Peyer's patch (tissue), 4 donors: ENCODE measurements around the gene OLFML1. TPM values are rescaled to one million over a fixed set of nuclear protein-coding genes. Genes with fewer than 3 reads are reported as not detected.

Experiments used
- DNase-seq, 3 donors: peaks; one replicate each; pipeline ENCODE4 v3.0.0-alpha.2; 2017 to 2019
- H3K27ac ChIP-seq, 4 donors: fragments of 200-600 bp; sonication (generic); one replicate each; pipeline ENCODE4 v1.5.1; 2016 to 2019
- H3K27me3 ChIP-seq, 2 donors: fragments of 200-600 bp; sonication (generic); one replicate each; pipeline ENCODE4 v1.5.1; 2019
- H3K36me3 ChIP-seq, 3 donors: fragments of 200-600 bp; sonication (generic); one replicate each; pipeline ENCODE4 v1.5.1; 2016 to 2019
- H3K4me1 ChIP-seq, 4 donors: fragments of 200-600 bp; sonication (generic); one replicate each; pipeline ENCODE4 v1.5.1; 2016 to 2019
- H3K4me3 ChIP-seq, 4 donors: fragments of 200-600 bp; sonication (generic); 1 replicate in 3 of 4; 2 replicates in 1 of 4; pipeline ENCODE4 v1.5.1; 2016 to 2019; ENCODE audit warnings: mild to moderate bottlenecking in 1 of 4
- H3K9me3 ChIP-seq, 4 donors: fragments of 200-600 bp; sonication (generic); one replicate each; pipeline ENCODE4 v1.5.1; 2016 to 2019; ENCODE audit warnings: mild to moderate bottlenecking in 1 of 4
- POLR2A ChIP-seq, 2 donors: fragments of 450-650 bp; IDR thresholded peaks; one replicate each; pipeline ENCODE4 v1.5.1; 2017; ENCODE audit warnings: antibody characterized with exemption in 2 of 2, mild to moderate bottlenecking in 2 of 2, moderate library complexity in 2 of 2
- total RNA-seq, 4 donors: library from RNA; depleted of rRNA; stranded (reverse); fragments of >200 nt; gene quantifications; one replicate each; pipeline ENCODE4 v1.1.0, GENCODE V29; 2016
- TF ChIP-seq, protein P1 (sequence below), 6 experiments: fragments of 450-650 bp in 4 of 6; fragments of 200-600 bp in 2 of 6; sonication (generic) in 1 of 6; IDR thresholded peaks; one replicate each; pipeline ENCODE4 v1.5.1; 2017 to 2019; ENCODE audit warnings: antibody characterized with exemption in 6 of 6, mild to moderate bottlenecking in 3 of 6, moderate library complexity in 1 of 6

Gene OLFML1
- total RNA-seq, 4 donors from 2014 or later, result 2.3 to 8.4 (median 3.2) TPM

DNA sequence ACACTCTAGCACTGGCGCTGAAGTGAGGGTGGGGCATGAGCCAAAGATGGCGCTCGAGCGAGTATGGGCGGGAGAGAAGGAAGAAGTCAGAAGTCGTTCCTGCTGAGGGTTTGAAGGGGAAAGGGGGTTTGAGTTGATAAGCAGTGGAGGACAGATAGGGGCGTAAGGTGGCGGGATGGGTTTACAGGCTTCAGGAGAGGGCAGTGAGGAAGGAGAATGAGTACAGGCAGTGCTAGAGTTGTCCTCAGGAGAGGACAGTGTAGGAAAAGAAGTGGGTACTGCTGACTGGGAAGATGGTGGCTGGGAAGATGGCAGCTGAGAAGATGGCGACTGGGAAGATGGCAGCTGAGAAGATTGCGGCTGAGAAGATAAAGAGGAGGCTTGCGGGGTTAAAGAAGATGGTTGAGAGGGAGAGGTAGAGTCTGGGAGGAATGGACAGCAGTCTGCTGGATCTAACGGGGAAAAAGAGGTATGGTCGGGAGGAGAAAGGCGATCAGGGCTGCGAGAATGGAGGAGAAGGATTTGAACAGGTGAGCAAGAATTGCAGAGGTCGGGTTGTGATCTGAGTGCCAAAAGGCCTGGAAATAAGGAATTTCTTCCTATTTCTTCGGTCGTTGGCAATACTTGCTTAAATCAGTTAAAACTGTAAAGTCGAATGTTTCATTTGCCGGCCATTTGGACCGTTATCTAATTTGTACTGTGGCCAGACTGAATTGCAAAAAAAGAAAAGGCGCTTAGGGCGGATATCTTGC is 33.7 kb downstream of the OLFML1 start:
- peak overlapping the region in 2 of 4 donors; percentile 76 to 83 for H3K27ac ChIP-seq
- no peaks in the 10 kb centered on the region for H3K9me3 ChIP-seq
- H3K4me1 ChIP-seq, result peaks cover 0 to 25% (median 5%) of the 10 kb centered on the region in 4 donors
- H3K27me3 ChIP-seq, result no peaks in the 10 kb centered on the region
- no peaks in the 10 kb centered on the region for H3K36me3 ChIP-seq
- TF ChIP-seq, protein P1, sequence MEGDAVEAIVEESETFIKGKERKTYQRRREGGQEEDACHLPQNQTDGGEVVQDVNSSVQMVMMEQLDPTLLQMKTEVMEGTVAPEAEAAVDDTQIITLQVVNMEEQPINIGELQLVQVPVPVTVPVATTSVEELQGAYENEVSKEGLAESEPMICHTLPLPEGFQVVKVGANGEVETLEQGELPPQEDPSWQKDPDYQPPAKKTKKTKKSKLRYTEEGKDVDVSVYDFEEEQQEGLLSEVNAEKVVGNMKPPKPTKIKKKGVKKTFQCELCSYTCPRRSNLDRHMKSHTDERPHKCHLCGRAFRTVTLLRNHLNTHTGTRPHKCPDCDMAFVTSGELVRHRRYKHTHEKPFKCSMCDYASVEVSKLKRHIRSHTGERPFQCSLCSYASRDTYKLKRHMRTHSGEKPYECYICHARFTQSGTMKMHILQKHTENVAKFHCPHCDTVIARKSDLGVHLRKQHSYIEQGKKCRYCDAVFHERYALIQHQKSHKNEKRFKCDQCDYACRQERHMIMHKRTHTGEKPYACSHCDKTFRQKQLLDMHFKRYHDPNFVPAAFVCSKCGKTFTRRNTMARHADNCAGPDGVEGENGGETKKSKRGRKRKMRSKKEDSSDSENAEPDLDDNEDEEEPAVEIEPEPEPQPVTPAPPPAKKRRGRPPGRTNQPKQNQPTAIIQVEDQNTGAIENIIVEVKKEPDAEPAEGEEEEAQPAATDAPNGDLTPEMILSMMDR (IDR thresholded peaks at IDR 0.05), result no peak
- TF ChIP-seq POLR2A (IDR thresholded peaks at IDR 0.05), result no peak
- H3K4me3 ChIP-seq, result no peak overlapping the region
- peak in 1 of 3 donors; percentile 34 for DNase-seq

DNA sequence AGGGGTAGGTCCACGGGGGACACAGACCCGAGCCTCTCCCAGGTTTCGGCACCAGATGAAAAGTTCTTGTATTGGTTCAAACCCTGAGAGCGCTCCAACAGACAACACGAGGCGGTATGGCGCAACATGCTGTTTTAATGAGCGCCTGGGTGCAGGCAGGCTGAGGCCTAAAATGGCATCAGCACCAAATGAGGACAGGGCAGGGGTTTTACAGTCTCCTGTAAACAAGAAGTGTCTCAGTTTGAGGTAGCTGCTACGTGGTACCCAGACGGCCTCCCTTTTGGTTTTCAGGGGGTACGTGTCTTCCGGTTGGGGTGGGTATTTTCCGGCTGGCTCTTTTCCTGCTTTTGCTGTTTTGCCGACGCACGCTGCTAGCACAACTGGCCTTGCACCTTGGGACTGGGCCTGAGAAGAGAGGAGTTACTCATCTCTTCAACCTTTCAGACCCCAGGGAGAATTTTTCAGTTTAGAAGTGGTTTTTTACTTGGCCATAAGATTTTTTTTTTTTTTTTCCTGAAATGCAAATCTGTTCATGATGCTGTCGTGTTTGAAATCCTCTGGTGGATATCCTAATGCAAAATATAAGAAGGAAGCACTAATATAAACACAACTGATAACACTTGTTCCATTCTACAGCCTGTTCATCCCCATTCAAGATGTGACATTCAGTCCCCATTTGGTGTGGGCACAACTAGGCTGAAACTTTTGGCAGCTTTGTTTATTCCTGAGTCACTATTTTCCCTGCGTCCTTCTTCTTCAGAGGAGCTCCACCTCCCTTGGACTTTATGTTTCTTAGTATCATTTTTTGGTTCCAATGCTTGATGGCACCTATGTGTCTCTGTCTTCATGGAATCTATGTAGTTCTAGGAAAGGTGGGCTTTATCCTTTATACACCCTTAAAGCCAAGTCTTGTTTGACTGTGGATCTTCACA is 35.0 kb downstream of the OLFML1 start:
- Histone ChIP-seq H3K4me1 (peaks cover 0 to 34% (median 6%) of the 10 kb centered on the region in 4 donors), H3K27me3 (no peaks in the 10 kb centered on the region), H3K27ac (peak overlapping the region in 3 of 4 donors; percentile 29 to 83 (median 76)), H3K4me3 (no peak overlapping the region), H3K9me3 (no peaks in the 10 kb centered on the region), H3K36me3 (no peaks in the 10 kb centered on the region)
- DNase-seq, result peak in 1 of 3 donors; percentile 26
- TF ChIP-seq, protein P1 (IDR thresholded peaks at IDR 0.05), result no peak
- no peak for TF ChIP-seq POLR2A (IDR thresholded peaks at IDR 0.05)

DNA sequence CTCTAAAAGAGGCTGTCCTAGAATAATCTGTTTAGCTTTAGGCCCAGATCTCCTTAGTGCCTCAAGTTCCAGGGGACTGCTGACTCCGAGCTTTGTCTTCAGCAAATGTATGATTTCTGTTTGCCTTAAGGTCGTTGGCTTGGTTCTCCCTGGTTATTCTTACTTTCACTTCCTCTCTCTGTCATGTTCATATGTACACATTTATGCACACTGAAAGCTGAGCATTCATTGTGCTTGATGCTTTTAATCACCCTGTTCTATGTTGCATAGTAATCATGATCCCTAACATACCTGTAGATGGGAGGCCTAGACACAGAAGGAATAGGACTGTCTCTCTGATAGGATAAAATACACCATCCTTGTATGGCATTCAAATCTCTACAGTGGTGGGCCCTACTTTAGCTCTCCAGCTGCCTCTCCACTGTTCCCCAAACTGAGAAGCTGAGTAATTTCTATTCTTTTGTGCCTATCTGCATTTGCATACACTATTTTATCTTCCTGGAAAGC is 35.7 kb downstream of the OLFML1 start:
- Histone ChIP-seq H3K4me3 (no peak overlapping the region), H3K9me3 (no peaks in the 10 kb centered on the region), H3K36me3 (no peaks in the 10 kb centered on the region), H3K4me1 (peaks cover 0 to 34% (median 6%) of the 10 kb centered on the region in 4 donors), H3K27ac (peak overlapping the region in 3 of 4 donors; percentile 29 to 83 (median 76)), H3K27me3 (no peaks in the 10 kb centered on the region)
- TF ChIP-seq POLR2A (IDR thresholded peaks at IDR 0.05), result no peak
- TF ChIP-seq, protein P1 (IDR thresholded peaks at IDR 0.05), result no peak
- peak in 1 of 3 donors; percentile 26 for DNase-seq

DNA sequence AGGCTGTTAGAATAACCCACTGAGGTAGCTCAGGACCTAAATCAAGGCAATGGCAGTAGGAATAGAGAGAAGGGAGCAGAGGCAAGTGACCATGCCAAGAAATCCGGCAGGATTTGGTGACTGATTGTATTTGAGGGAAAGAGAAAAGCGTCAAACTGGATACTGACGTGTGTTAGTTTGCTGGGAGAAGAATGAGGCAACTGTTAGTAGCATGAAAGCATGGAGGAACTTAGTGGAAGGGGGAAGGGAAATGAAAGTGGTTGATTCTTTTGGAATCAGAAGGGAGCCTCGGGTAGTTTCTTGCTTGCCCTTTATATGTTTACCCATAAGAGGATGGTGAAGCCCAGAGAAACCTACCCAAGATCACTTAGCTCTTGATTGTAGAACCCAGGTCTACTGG is 36.8 kb downstream of the OLFML1 start:
- H3K27ac ChIP-seq, result peak overlapping the region in 2 of 4 donors; percentile 53 to 76
- no peaks in the 10 kb centered on the region for H3K27me3 ChIP-seq
- peaks cover 0 to 38% (median 6%) of the 10 kb centered on the region in 4 donors for H3K4me1 ChIP-seq
- H3K4me3 ChIP-seq, result no peak overlapping the region
- no peaks in the 10 kb centered on the region for H3K36me3 ChIP-seq
- peak in 1 of 3 donors; percentile 17 for DNase-seq
- TF ChIP-seq, protein P1 (IDR thresholded peaks at IDR 0.05), result no peak
- no peak for TF ChIP-seq POLR2A (IDR thresholded peaks at IDR 0.05)
- no peaks in the 10 kb centered on the region for H3K9me3 ChIP-seq

DNA sequence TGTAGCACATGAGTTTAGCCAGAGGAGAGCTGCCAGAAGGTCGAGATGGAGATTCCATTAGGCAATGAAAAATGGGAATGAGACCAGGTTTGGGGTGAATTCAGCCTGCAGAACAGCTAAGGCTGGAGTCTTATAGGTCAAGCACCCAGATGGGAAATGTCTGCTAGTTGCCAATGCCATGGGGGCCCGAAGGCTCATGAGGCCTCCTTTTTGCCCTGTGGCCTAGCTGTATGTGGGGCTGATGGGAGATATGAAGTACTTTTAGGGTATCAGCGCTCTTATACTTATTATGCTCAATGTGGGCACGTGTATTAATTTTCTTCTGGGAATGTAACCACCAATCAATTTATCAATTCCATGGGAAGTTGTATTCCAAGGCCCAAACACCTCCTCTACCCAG is 37.2 kb downstream of the OLFML1 start:
- Histone ChIP-seq H3K27me3 (no peaks in the 10 kb centered on the region), H3K27ac (peak overlapping the region in 2 of 4 donors; percentile 53 to 76), H3K36me3 (no peaks in the 10 kb centered on the region), H3K9me3 (no peaks in the 10 kb centered on the region), H3K4me1 (peaks cover 0 to 38% (median 6%) of the 10 kb centered on the region in 4 donors), H3K4me3 (no peak overlapping the region)
- DNase-seq, result peak in 1 of 3 donors; percentile 18
- TF ChIP-seq POLR2A (IDR thresholded peaks at IDR 0.05), result no peak
- TF ChIP-seq, protein P1 (IDR thresholded peaks at IDR 0.05), result no peak
